ENCODE measurements around the gene GSK3A. TPM values are rescaled to one million over a fixed set of nuclear protein-coding genes. Genes with fewer than 3 reads are reported as not detected.
A peak's percentile ranks its signal among the peaks of the same experiment; 100 is the strongest.

GSK3A gene
- polyA plus RNA-seq, 4 donors = 48.5 to 73.0 (median 70.6) TPM

DNA sequence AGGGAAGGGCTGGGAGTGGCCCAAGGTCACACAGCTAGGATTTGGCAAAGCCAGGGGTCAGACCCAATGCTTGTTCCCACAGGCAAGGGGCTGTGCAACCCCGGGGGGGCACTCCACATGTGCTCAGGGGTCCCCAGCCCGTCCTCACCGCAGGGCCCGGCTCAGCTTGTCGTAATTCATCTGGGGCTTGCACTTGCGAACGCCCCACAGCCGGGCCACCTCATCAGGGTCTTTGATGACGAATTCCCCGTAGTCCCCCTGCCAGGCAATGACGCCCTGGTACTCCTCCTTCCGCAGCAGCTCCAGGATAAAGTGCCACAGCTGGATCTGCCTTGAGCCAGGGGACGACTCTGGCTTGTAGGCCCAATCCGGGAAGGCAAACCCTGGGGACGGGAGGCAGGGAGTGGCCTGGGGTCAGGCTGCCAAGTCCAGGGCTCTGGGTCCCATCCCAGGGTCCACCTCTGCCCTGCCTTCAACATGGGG lies 7.8 kb upstream of the GSK3A start:
- no peaks in the 10 kb centered on the region for H3K9me3 ChIP-seq (ENCODE audit: control insufficient read depth in 2 of 2, insufficient read depth in 1 of 2, low read depth in 1 of 2, low read length in 1 of 2)
- H3K4me3 ChIP-seq (ENCODE audit: low read depth in 1 of 3, low read length in 3 of 3) = no peak overlapping the region
- H3K27me3 ChIP-seq (ENCODE audit: control insufficient read depth in 3 of 3, insufficient read depth in 3 of 3, low read length in 3 of 3) = no peaks in the 10 kb centered on the region
- H3K4me1 ChIP-seq (ENCODE audit: control insufficient read depth in 3 of 3, insufficient read depth in 2 of 3, low read depth in 1 of 3, low read length in 2 of 3) = peaks cover 8 to 28% (median 16%) of the 10 kb centered on the region in 3 donors
- WGBS, 3 donors = 60 to 74% (median 74%) methylated on average over 15 of the region's 15 CpGs
- peak overlapping the region in 2 of 3 donors; percentile 15 to 46 for H3K27ac ChIP-seq (ENCODE audit: low read depth in 1 of 3, low read length in 2 of 3)
- FAIRE-seq (no peak), DNase-seq (no peak)
- H3K36me3 ChIP-seq (ENCODE audit: control insufficient read depth in 3 of 3, insufficient read depth in 2 of 3, low read depth in 1 of 3, low read length in 3 of 3) = peaks cover 3 to 65% (median 5%) of the 10 kb centered on the region in 3 donors

- DNase-seq (no peak), FAIRE-seq (no peak)
- WGBS, 3 donors = 59 to 79% (median 66%) methylated on average over 6 of the region's 6 CpGs
- peaks cover 8 to 32% (median 16%) of the 10 kb centered on the region in 3 donors for H3K4me1 ChIP-seq (ENCODE audit: control insufficient read depth in 3 of 3, insufficient read depth in 2 of 3, low read depth in 1 of 3, low read length in 2 of 3)
- peaks cover 3 to 65% (median 5%) of the 10 kb centered on the region in 3 donors for H3K36me3 ChIP-seq (ENCODE audit: control insufficient read depth in 3 of 3, insufficient read depth in 2 of 3, low read depth in 1 of 3, low read length in 3 of 3)
- H3K4me3 ChIP-seq (ENCODE audit: low read depth in 1 of 3, low read length in 3 of 3) = no peak overlapping the region
- peak overlapping the region in 1 of 3 donors; percentile 15 for H3K27ac ChIP-seq (ENCODE audit: low read depth in 1 of 3, low read length in 2 of 3)
- H3K9me3 ChIP-seq (ENCODE audit: control insufficient read depth in 2 of 2, insufficient read depth in 1 of 2, low read depth in 1 of 2, low read length in 1 of 2) = no peaks in the 10 kb centered on the region
- H3K27me3 ChIP-seq (ENCODE audit: control insufficient read depth in 3 of 3, insufficient read depth in 3 of 3, low read length in 3 of 3) = no peaks in the 10 kb centered on the region
Observed at GRCh38 chr19:42249769-42250168, 7.4 kb upstream of the GSK3A start.

- Histone ChIP-seq H3K36me3 (ENCODE audit: control insufficient read depth in 3 of 3, insufficient read depth in 2 of 3, low read depth in 1 of 3, low read length in 3 of 3) (peaks cover 3 to 65% (median 5%) of the 10 kb centered on the region in 3 donors), H3K9me3 (ENCODE audit: control insufficient read depth in 2 of 2, insufficient read depth in 1 of 2, low read depth in 1 of 2, low read length in 1 of 2) (no peaks in the 10 kb centered on the region), H3K27me3 (ENCODE audit: control insufficient read depth in 3 of 3, insufficient read depth in 3 of 3, low read length in 3 of 3) (no peaks in the 10 kb centered on the region), H3K4me3 (ENCODE audit: low read depth in 1 of 3, low read length in 3 of 3) (no peak overlapping the region), H3K27ac (ENCODE audit: low read depth in 1 of 3, low read length in 2 of 3) (no peak overlapping the region), H3K4me1 (ENCODE audit: control insufficient read depth in 3 of 3, insufficient read depth in 2 of 3, low read depth in 1 of 3, low read length in 2 of 3) (peaks cover 8 to 32% (median 16%) of the 10 kb centered on the region in 3 donors)
- DNase-seq (no peak), FAIRE-seq (no peak)
- WGBS, 3 donors = 84 to 89% (median 85%) methylated on average over 28 to 36 of the region's 36 CpGs
Observed at GRCh38 chr19:42249149-42249750, 6.8 kb upstream of the GSK3A start.

DNA sequence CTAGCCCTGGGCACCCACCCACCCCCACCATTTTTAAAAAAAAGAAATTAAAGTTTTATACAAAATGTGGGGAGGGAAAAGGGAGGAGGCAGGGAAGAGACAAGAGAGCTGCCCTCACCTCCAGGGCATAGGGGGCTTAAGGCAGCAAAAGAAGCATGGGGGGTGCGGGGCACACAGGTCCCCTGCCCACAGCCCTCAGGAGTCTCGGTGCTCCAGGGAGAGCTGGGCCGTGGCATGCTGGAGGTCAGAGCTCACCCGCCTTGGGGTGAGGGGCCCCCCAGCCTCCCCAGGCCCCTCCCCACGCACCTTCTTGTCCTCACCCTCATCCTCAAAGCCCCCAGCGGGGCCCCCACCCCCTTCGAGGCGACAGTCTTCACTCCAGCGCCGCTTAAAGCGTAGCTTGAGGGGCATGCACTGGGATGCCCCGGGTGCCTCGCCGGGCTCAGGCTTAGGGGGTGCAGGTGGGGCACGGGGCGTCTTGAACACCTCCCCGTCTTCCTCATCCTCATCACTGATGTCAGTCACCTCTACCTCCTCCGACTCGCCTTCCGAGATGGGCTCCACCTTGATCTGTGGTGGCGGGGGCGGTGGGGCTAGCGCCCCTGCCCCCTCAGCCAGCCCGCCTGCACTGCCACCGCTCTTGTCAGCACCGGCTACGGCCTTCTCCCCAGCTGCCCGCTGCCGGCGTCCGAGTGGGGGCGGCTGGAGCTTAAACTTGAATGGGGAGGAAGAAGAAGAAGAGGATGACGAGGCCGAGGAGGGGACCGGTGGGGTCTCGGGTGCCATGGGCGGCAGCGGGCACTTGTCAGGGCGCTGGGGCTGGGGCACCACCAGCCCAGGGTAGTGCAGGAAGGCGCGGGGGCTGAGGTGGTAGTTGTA lies 6.1 kb upstream of the GSK3A start:
- H3K27ac ChIP-seq (ENCODE audit: low read depth in 1 of 3, low read length in 2 of 3) = no peak overlapping the region
- peaks cover 8 to 38% (median 16%) of the 10 kb centered on the region in 3 donors for H3K4me1 ChIP-seq (ENCODE audit: control insufficient read depth in 3 of 3, insufficient read depth in 2 of 3, low read depth in 1 of 3, low read length in 2 of 3)
- WGBS, 3 donors = 86 to 88% (median 86%) methylated on average over 36 to 41 of the region's 41 CpGs
- H3K36me3 ChIP-seq (ENCODE audit: control insufficient read depth in 3 of 3, insufficient read depth in 2 of 3, low read depth in 1 of 3, low read length in 3 of 3) = peaks cover 3 to 65% (median 5%) of the 10 kb centered on the region in 3 donors
- FAIRE-seq (no peak), DNase-seq (no peak)
- H3K9me3 ChIP-seq (ENCODE audit: control insufficient read depth in 2 of 2, insufficient read depth in 1 of 2, low read depth in 1 of 2, low read length in 1 of 2) = no peaks in the 10 kb centered on the region
- no peak overlapping the region for H3K4me3 ChIP-seq (ENCODE audit: low read depth in 1 of 3, low read length in 3 of 3)
- no peaks in the 10 kb centered on the region for H3K27me3 ChIP-seq (ENCODE audit: control insufficient read depth in 3 of 3, insufficient read depth in 3 of 3, low read length in 3 of 3)

DNA sequence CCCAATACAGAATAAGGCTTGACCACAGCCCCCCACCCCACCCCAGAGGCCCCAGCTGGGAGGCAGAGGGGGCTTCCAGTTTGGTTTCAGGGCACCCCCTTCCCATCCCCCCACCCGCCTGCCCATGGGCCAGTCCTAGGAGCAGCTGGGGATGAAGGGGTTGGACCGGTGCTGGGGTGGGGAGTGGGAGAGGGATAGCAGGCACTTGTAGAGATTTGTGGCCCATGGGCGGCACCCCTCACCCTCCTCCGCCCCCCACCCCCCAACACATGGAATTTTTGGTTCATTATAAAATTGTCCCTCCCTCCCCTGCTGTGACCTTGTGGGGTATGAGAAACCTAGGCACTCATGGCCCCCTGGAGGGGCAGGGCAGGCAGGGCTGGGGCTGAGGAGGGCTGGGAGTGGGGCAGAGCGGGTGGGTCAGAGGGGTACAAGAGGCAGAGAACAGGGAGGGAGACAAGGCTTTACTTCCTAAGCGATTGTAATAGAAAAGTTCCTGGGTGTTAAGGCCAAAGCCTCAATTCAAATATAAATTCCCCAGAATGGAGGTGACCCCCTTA lies 5.3 kb upstream of the GSK3A start:
- WGBS, 3 donors = 89 to 96% (median 92%) methylated on average over 5 to 6 of the region's 6 CpGs
- FAIRE-seq = no peak
- Histone ChIP-seq H3K27ac (ENCODE audit: low read depth in 1 of 3, low read length in 2 of 3) (no peak overlapping the region), H3K36me3 (ENCODE audit: control insufficient read depth in 3 of 3, insufficient read depth in 2 of 3, low read depth in 1 of 3, low read length in 3 of 3) (peaks cover 3 to 61% (median 5%) of the 10 kb centered on the region in 3 donors), H3K4me1 (ENCODE audit: control insufficient read depth in 3 of 3, insufficient read depth in 2 of 3, low read depth in 1 of 3, low read length in 2 of 3) (peaks cover 8 to 37% (median 16%) of the 10 kb centered on the region in 3 donors), H3K9me3 (ENCODE audit: control insufficient read depth in 2 of 2, insufficient read depth in 1 of 2, low read depth in 1 of 2, low read length in 1 of 2) (no peaks in the 10 kb centered on the region), H3K27me3 (ENCODE audit: control insufficient read depth in 3 of 3, insufficient read depth in 3 of 3, low read length in 3 of 3) (no peaks in the 10 kb centered on the region), H3K4me3 (ENCODE audit: low read depth in 1 of 3, low read length in 3 of 3) (no peak overlapping the region)
- DNase-seq = no peak

- H3K27ac ChIP-seq (ENCODE audit: low read depth in 1 of 3, low read length in 2 of 3) = peak overlapping the region in 1 of 3 donors; percentile 33
- WGBS, 3 donors = 55 to 79% (median 70%) methylated on average over 7 of the region's 7 CpGs
Observed at GRCh38 chr19:42246922-42247639, 4.7 kb upstream of the GSK3A start.

GRCh38 chr19:42246143-42246921 lies 3.9 kb upstream of the GSK3A start:
- Histone ChIP-seq H3K9me3 (ENCODE audit: control insufficient read depth in 2 of 2, insufficient read depth in 1 of 2, low read depth in 1 of 2, low read length in 1 of 2) (no peaks in the 10 kb centered on the region), H3K27me3 (ENCODE audit: control insufficient read depth in 3 of 3, insufficient read depth in 3 of 3, low read length in 3 of 3) (no peaks in the 10 kb centered on the region), H3K4me3 (ENCODE audit: low read depth in 1 of 3, low read length in 3 of 3) (no peak overlapping the region), H3K36me3 (ENCODE audit: control insufficient read depth in 3 of 3, insufficient read depth in 2 of 3, low read depth in 1 of 3, low read length in 3 of 3) (peaks cover 3 to 48% (median 5%) of the 10 kb centered on the region in 3 donors), H3K27ac (ENCODE audit: low read depth in 1 of 3, low read length in 2 of 3) (peak overlapping the region in 1 of 3 donors; percentile 56), H3K4me1 (ENCODE audit: control insufficient read depth in 3 of 3, insufficient read depth in 2 of 3, low read depth in 1 of 3, low read length in 2 of 3) (peaks cover 2 to 28% (median 7%) of the 10 kb centered on the region in 3 donors)
- DNase-seq (peak; percentile 67 to 68), FAIRE-seq (no peak)
- WGBS, 3 donors = 21 to 35% (median 28%) methylated on average over 10 of the region's 10 CpGs

More at GRCh38 chr19:42246922-42247639, 4.7 kb upstream of the GSK3A start:
- peaks cover 3 to 56% (median 5%) of the 10 kb centered on the region in 3 donors for H3K36me3 ChIP-seq (ENCODE audit: control insufficient read depth in 3 of 3, insufficient read depth in 2 of 3, low read depth in 1 of 3, low read length in 3 of 3)
- DNase-seq (no peak), FAIRE-seq (no peak)
- H3K9me3 ChIP-seq (ENCODE audit: control insufficient read depth in 2 of 2, insufficient read depth in 1 of 2, low read depth in 1 of 2, low read length in 1 of 2) = no peaks in the 10 kb centered on the region
- H3K4me3 ChIP-seq (ENCODE audit: low read depth in 1 of 3, low read length in 3 of 3) = no peak overlapping the region
- peaks cover 7 to 31% (median 11%) of the 10 kb centered on the region in 3 donors for H3K4me1 ChIP-seq (ENCODE audit: control insufficient read depth in 3 of 3, insufficient read depth in 2 of 3, low read depth in 1 of 3, low read length in 2 of 3)
- no peaks in the 10 kb centered on the region for H3K27me3 ChIP-seq (ENCODE audit: control insufficient read depth in 3 of 3, insufficient read depth in 3 of 3, low read length in 3 of 3)
